ENCODE data around the gene IFNA5. TPM values are rescaled to one million over a fixed set of nuclear protein-coding genes. Genes with fewer than 3 reads are reported as not detected.

IFNA5 gene
- total RNA-seq, 2 experiments from 2014 or later, result not detected

DNA sequence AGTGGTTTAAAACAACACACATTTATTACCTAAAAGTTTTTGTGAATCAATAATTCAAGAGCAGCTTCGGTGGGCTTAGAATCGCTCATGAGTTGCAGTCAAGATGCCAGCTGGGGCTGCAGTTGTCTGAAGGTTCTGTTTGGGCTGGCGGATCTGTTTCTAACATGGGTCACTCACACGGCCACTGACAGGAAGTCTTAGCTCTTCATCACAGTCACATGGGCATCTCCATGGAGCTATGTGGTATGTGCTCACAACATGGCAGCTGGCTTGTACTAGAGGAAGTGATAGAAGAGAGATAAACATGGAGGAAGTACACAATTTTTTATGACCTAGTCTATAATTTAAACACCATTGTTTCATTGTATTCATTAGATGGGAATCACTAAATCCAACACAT is 18.9 kb upstream of the IFNA5 start:
- POLR2A ChIA-PET, result interaction anchor here (2.1 kb wide), 1 partner anchor 11 kb away, joined by 7 read pairs; the partner anchor contains the start of gene KLHL9
- intact Hi-C loops (cut with micrococcal nuclease; ENCODE audit: unreplicated experiment), result no loop called here

DNA sequence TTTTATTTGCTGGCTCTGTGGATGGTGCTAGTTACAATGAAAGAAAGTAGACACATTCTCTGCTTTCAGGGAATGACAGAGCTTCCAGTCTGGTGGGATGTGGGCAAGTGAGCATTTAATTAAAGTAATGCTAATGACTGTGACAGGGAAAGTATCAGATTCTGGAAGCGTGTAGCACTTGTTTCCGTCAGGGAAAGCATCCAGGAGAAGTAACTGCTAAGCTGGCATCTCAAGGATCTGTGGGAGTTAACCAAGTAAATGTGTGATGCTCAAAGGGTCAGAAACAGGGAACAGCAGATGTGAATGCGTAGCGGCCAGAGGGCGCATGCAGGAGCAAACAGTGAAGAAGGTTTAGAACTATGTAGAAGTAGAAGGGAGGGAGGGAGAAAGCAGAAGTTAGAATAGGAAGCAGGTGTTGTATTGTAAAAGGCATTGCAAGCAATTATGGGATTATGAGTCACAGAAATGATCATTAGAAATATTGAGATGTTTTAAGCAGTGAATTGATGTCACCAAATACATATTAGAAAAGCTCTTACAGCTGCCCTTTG is 17.9 kb upstream of the IFNA5 start:
- Histone ChIP-seq H3K9me2 (ENCODE audit: insufficient read depth, low read length) (no peaks in the 10 kb centered on the region), H3K4me1 (ENCODE audit: insufficient read depth, low read length, poor library complexity, severe bottlenecking) (no peaks in the 10 kb centered on the region), H3K36me3 (ENCODE audit: insufficient read depth, low read length) (peaks cover 42% of the 10 kb centered on the region), H3K9me3 (ENCODE audit: low read length) (no peaks in the 10 kb centered on the region), H3K4me2 (ENCODE audit: low read length) (no peak overlapping the region), H2AFZ (ENCODE audit: low read length) (no peak overlapping the region), H3K79me2 (ENCODE audit: insufficient read depth, low read depth, low read length) (peaks cover 24% of the 10 kb centered on the region; the same call in 1 of the 2 replicates), H3K27ac (ENCODE audit: low read depth, low read length, poor library complexity, severe bottlenecking) (no peak overlapping the region), H3K4me3 (ENCODE audit: low read depth, low read length, poor library complexity, severe bottlenecking) (no peak overlapping the region), H4K20me1 (ENCODE audit: insufficient read depth, low read length) (peaks cover 12% of the 10 kb centered on the region; the same call in 1 of the 2 replicates)
- no peak for TF ChIP-seq EZH2phosphoT487 (IDR thresholded peaks at IDR 0.05; ENCODE audit: borderline replicate concordance, low read depth, low read length)
- TF ChIP-seq, protein P1, sequence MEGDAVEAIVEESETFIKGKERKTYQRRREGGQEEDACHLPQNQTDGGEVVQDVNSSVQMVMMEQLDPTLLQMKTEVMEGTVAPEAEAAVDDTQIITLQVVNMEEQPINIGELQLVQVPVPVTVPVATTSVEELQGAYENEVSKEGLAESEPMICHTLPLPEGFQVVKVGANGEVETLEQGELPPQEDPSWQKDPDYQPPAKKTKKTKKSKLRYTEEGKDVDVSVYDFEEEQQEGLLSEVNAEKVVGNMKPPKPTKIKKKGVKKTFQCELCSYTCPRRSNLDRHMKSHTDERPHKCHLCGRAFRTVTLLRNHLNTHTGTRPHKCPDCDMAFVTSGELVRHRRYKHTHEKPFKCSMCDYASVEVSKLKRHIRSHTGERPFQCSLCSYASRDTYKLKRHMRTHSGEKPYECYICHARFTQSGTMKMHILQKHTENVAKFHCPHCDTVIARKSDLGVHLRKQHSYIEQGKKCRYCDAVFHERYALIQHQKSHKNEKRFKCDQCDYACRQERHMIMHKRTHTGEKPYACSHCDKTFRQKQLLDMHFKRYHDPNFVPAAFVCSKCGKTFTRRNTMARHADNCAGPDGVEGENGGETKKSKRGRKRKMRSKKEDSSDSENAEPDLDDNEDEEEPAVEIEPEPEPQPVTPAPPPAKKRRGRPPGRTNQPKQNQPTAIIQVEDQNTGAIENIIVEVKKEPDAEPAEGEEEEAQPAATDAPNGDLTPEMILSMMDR (conservative IDR thresholded peaks at IDR 0.05; ENCODE audit: low read length), result no peak
- BruUV-seq (replicated peaks), result no TSS peak
- no peak for DNase-seq (ENCODE audit: low spot score)
- ChIA-PET CTCF (ENCODE audit: unreplicated experiment) (no interaction called here), POLR2A (interaction anchor here (0.7 to 2.1 kb wide), 5 partner anchors 12 to 396 kb away, joined by 3 to 7 read pairs (median 3); partner anchors contain the start of gene KLHL9)
- intact Hi-C loops (cut with micrococcal nuclease; ENCODE audit: unreplicated experiment), result no loop called here

More for the DNA sequence above, 18.9 kb upstream of the IFNA5 start:
- Histone ChIP-seq H3K4me2 (ENCODE audit: low read length) (no peak overlapping the region), H3K4me1 (ENCODE audit: insufficient read depth, low read length, poor library complexity, severe bottlenecking) (no peaks in the 10 kb centered on the region), H3K79me2 (ENCODE audit: insufficient read depth, low read depth, low read length) (peaks cover 35% of the 10 kb centered on the region; the same call in 1 of the 2 replicates), H3K9me3 (ENCODE audit: low read length) (no peaks in the 10 kb centered on the region), H4K20me1 (ENCODE audit: insufficient read depth, low read length) (peaks cover 16% of the 10 kb centered on the region; the same call in 1 of the 2 replicates), H2AFZ (ENCODE audit: low read length) (no peak overlapping the region), H3K27ac (ENCODE audit: low read depth, low read length, poor library complexity, severe bottlenecking) (no peak overlapping the region), H3K36me3 (ENCODE audit: insufficient read depth, low read length) (peaks cover 46% of the 10 kb centered on the region), H3K9me2 (ENCODE audit: insufficient read depth, low read length) (no peaks in the 10 kb centered on the region), H3K4me3 (ENCODE audit: low read depth, low read length, poor library complexity, severe bottlenecking) (no peak overlapping the region)
- no peak for TF ChIP-seq EZH2phosphoT487 (IDR thresholded peaks at IDR 0.05; ENCODE audit: borderline replicate concordance, low read depth, low read length)
- TF ChIP-seq, protein P1 (conservative IDR thresholded peaks at IDR 0.05; ENCODE audit: low read length), result no peak
- BruUV-seq (replicated peaks), result no TSS peak
- DNase-seq (ENCODE audit: low spot score), result no peak
- CTCF ChIA-PET (ENCODE audit: unreplicated experiment), result no interaction called here

DNA sequence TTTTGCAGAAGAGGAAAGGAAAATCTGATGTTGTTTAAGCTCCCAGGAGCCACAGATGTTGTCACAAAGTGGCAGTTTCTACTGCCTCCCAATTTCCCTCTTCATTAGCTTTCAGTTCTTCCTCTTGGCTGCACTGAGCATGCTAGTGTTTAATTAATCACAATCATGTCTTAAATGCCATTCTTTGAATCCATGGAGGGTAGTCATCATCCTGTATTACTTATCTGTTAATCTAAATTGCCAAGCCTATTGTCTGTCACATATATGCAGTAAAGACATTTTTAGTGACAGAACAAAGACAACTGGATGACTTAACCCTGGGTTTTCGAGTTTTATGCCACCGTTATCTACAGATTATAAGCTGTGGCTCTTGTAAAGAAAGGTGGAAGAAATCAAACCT is 15.4 kb upstream of the IFNA5 start:
- Histone ChIP-seq H3K4me3 (ENCODE audit: low read depth, low read length, poor library complexity, severe bottlenecking) (no peak overlapping the region), H3K4me1 (ENCODE audit: insufficient read depth, low read length, poor library complexity, severe bottlenecking) (no peaks in the 10 kb centered on the region), H2AFZ (ENCODE audit: low read length) (no peak overlapping the region), H4K20me1 (ENCODE audit: insufficient read depth, low read length) (no peaks in the 10 kb centered on the region), H3K36me3 (ENCODE audit: insufficient read depth, low read length) (peaks cover 36% of the 10 kb centered on the region), H3K79me2 (ENCODE audit: insufficient read depth, low read depth, low read length) (no peaks in the 10 kb centered on the region; the same call in 1 of the 2 replicates), H3K9me2 (ENCODE audit: insufficient read depth, low read length) (no peaks in the 10 kb centered on the region), H3K9me3 (ENCODE audit: low read length) (no peaks in the 10 kb centered on the region), H3K27ac (ENCODE audit: low read depth, low read length, poor library complexity, severe bottlenecking) (no peak overlapping the region), H3K4me2 (ENCODE audit: low read length) (no peak overlapping the region)
- intact Hi-C loops (cut with micrococcal nuclease; ENCODE audit: unreplicated experiment), result no loop called here
- TF ChIP-seq, protein P1 (conservative IDR thresholded peaks at IDR 0.05; ENCODE audit: low read length), result no peak
- no peak for TF ChIP-seq EZH2phosphoT487 (IDR thresholded peaks at IDR 0.05; ENCODE audit: borderline replicate concordance, low read depth, low read length)
- POLR2A ChIA-PET, result interaction anchor here (1.5 kb wide), 1 partner anchor 9 kb away, joined by 5 read pairs; no protein-coding TSS in a partner anchor
- CTCF ChIA-PET (ENCODE audit: unreplicated experiment), result interaction anchor here (0.9 kb wide), 1 partner anchor 75 kb away, joined by 4 read pairs; no protein-coding TSS in a partner anchor
- DNase-seq (ENCODE audit: low spot score), result no peak
- no TSS peak for BruUV-seq (replicated peaks)

Measured in OCI-LY7 (cell line).